Mucosa of rectum (tissue), 2 donors: Measurements from ENCODE around the gene ATP13A4.
A peak's percentile ranks its signal among the peaks of the same experiment; 100 is the strongest.

Source experiments
- H3K27ac ChIP-seq, 2 donors: one replicate each; pipeline ENCODE4 v1.7.0; 2013; ENCODE audit warnings: inconsistent platforms in 2 of 2, low read depth in 2 of 2, low read length in 2 of 2
- H3K27me3 ChIP-seq, 2 donors: one replicate each; pipeline ENCODE4 v1.7.0; 2013; ENCODE audit warnings: low read length in 2 of 2; ENCODE audit not compliant: control insufficient read depth in 2 of 2, insufficient read depth in 2 of 2
- H3K36me3 ChIP-seq, 2 donors: one replicate each; pipeline ENCODE4 v1.7.0; 2013; ENCODE audit warnings: low read length in 2 of 2; ENCODE audit not compliant: control insufficient read depth in 2 of 2, insufficient read depth in 2 of 2
- H3K4me1 ChIP-seq, 2 donors: one replicate each; pipeline ENCODE4 v1.7.0; 2013; ENCODE audit warnings: low read length in 2 of 2, mild to moderate bottlenecking in 1 of 2; ENCODE audit not compliant: control insufficient read depth in 2 of 2, insufficient read depth in 2 of 2
- H3K4me3 ChIP-seq, 2 donors: one replicate each; pipeline ENCODE4 v1.7.0; 2013; ENCODE audit warnings: low read length in 2 of 2
- H3K9ac ChIP-seq, 2 donors: one replicate each; pipeline ENCODE4 v1.7.0; 2013; ENCODE audit warnings: low read length in 2 of 2, low read depth in 1 of 2, mild to moderate bottlenecking in 1 of 2
- H3K9me3 ChIP-seq, 2 donors: one replicate each; pipeline ENCODE4 v1.7.0; 2013; ENCODE audit warnings: low read length in 2 of 2; ENCODE audit not compliant: control insufficient read depth in 2 of 2
- donor health status: healthy.
- donor health status: Normal muscosa, but diverticular disease.

The ATP13A4 gene

DNA sequence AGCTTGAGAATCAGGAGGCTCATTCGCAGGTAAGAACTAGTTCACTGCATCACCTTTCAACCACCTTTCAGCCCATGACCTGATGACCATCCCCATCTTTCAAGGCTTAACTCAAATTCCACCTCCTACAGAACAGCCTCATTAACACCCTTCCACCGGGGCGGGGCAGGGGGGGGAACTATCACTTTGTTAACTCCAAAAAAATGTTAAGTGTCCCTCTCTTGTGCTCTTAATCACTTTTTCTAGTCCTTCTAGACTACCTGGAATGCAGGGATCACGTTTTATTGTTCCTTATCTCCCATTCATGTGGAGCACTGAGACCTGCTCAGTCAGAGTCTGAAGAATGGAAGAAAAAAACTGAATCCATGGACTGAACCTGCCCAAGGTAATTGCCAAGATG is 51.8 kb downstream of the ATP13A4 start:
- Histone ChIP-seq H3K4me3 (no peak overlapping the region), H3K4me1 (no peaks in the 10 kb centered on the region), H3K36me3 (no peaks in the 10 kb centered on the region), H3K27me3 (no peaks in the 10 kb centered on the region), H3K9me3 (no peaks in the 10 kb centered on the region), H3K27ac (no peak overlapping the region), H3K9ac (no peak overlapping the region)

DNA sequence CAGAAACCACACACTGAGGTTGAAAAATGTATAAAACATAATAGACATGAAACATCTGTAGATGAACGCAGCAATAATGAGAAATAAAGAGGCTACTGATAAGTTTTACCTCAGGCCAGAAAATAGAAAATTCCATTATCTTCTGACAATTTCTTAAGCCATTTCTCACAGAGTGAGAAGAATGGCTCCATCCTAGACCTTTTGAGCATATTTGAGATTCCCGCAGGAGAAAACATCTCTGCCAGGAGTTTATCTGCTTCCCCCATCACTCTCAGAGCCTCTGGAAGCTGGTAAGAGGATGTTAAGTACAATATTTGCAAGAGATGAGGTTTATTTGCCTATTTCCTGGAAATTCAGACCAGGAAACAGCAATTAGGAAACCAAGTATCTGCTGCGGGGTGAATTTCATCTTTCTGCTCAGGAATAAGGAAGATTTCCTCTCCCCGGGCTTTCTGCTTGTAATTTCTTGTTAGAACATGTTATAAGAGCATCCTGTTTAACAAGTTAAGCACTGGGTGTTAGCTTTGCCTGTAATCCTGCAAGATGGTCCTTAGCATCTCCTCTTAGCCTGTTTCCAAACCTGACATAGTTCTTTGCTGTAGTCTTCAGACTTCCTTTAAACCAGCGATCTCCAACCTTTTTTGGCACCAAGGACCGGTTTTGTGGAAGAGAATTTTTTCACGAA is 54.8 kb downstream of the ATP13A4 start:
- no peak overlapping the region for H3K9ac ChIP-seq
- no peaks in the 10 kb centered on the region for H3K36me3 ChIP-seq
- H3K9me3 ChIP-seq, result no peaks in the 10 kb centered on the region
- no peaks in the 10 kb centered on the region for H3K4me1 ChIP-seq
- no peak overlapping the region for H3K27ac ChIP-seq
- no peaks in the 10 kb centered on the region for H3K27me3 ChIP-seq
- no peak overlapping the region for H3K4me3 ChIP-seq

DNA sequence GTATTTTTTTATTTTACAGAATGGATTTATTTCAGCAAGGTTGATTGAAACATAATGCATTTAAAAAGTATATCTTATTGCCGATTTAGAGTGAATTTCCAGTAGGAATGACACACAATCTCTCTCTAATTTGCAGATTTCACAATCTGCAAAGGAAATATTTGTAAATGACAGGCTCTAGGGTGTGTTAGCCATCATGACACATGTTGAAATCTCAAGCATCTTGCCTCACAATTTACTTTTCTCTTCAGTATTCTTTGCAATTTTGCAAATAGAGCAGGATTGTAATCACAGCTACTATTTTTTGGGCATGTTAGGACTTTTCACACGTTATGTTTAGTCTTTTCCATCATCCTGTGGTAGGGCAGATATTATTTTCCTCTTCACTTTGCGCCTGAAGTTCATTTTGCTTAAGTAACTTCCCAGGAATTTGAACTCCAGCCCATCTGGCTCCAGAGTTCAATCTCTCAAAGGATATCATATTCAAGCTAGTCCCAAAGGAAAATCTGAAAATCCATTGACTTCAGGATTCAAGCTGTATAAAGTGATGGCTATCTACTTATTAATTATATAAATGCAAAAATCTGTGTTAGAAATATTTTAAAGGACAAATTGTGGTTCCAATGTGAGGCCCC is 55.4 kb downstream of the ATP13A4 start:
- Histone ChIP-seq H3K9me3 (no peaks in the 10 kb centered on the region), H3K27me3 (no peaks in the 10 kb centered on the region), H3K36me3 (no peaks in the 10 kb centered on the region), H3K9ac (no peak overlapping the region), H3K27ac (no peak overlapping the region), H3K4me1 (no peaks in the 10 kb centered on the region), H3K4me3 (no peak overlapping the region)

DNA sequence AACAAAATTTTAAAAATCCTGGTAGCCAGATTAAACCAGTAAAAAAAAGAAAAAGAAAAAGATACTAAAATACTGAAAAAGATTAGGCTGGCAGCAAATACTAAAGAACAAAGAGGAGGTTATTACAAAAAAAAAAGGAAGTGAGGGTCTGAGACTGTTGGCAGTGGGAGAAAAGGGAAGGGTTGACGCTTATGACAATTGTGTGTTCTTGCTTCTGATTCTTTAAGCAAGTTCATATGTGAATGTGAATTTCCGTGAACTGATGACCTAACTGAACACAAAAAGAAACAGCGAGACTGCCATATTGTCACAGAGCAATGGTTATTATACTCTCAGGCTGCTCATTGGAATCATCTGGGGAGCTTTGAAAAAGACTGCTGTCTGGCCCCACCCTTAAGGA is 56.5 kb downstream of the ATP13A4 start:
- Histone ChIP-seq H3K4me3 (no peak overlapping the region), H3K9ac (no peak overlapping the region), H3K4me1 (no peaks in the 10 kb centered on the region), H3K9me3 (no peaks in the 10 kb centered on the region), H3K27ac (no peak overlapping the region), H3K36me3 (no peaks in the 10 kb centered on the region), H3K27me3 (no peaks in the 10 kb centered on the region)

DNA sequence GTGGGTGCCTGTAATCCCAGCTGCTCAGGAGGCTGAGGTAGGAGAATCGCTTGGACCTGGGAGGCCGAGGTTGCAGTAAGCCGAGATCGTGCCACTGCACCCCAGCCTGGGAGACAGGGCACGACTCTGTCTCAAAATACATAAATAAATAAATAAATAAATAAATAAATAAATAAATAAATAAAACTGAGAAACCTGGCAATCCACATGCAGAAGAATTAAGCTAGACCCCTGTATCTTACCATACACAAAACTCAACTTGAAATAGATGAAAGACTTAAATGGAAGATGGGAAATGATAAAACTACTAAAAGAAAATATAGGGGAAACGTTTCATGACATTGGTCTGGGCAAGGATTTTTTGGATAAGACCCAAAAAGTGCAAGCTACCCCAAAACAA is 58.0 kb downstream of the ATP13A4 start:
- peaks cover 1 to 3% of the 10 kb centered on the region in 2 donors for H3K4me1 ChIP-seq
- no peaks in the 10 kb centered on the region for H3K36me3 ChIP-seq
- no peak overlapping the region for H3K27ac ChIP-seq
- H3K9me3 ChIP-seq, result no peaks in the 10 kb centered on the region
- no peaks in the 10 kb centered on the region for H3K27me3 ChIP-seq
- no peak overlapping the region for H3K4me3 ChIP-seq
- no peak overlapping the region for H3K9ac ChIP-seq

DNA sequence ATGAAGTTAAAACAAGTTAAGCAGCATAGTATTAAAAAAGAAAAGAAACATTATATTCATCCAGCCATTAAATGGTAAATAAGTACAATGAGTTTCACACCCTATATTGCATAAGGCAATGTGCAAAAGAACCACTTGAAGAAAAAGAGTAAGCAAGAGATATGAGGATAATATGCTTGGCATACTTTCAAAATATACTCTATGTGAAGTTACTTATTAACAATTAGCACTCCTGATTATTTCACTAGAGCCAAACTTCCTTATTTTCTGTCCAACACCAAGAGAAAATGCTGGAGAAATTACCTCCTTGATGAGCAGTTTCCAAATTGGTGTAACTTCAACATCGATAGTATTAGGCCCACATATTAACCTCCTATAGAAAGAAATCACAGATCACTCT is 63.7 kb downstream of the ATP13A4 start:
- Histone ChIP-seq H3K4me1 (peaks cover 3 to 8% of the 10 kb centered on the region in 2 donors), H3K27me3 (no peaks in the 10 kb centered on the region), H3K36me3 (no peaks in the 10 kb centered on the region), H3K27ac (peak overlapping the region in 1 of 2 donors; percentile 6), H3K4me3 (no peak overlapping the region), H3K9me3 (no peaks in the 10 kb centered on the region), H3K9ac (no peak overlapping the region)

DNA sequence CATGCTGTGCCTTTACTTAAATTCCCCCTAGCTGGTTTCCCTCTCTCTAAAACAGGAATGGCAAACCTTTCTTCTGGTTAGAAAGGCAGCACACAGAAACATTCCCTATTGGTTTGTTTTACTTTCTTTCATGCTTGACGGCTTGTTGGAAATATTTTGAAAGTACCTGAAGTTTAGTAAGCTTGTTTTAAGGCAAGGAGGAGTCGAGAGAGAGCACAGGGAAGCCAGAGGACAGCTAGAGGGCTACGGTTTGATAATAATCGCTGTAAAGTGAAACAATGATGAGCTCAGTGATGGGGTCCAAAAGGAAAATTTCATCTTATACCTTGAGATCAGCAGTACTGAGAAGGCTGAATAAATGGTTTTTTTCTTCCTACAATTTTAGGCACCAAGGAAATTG is 64.1 kb downstream of the ATP13A4 start:
- no peaks in the 10 kb centered on the region for H3K36me3 ChIP-seq
- no peak overlapping the region for H3K27ac ChIP-seq
- H3K4me1 ChIP-seq, result peaks cover 3 to 8% of the 10 kb centered on the region in 2 donors
- H3K9me3 ChIP-seq, result no peaks in the 10 kb centered on the region
- H3K27me3 ChIP-seq, result no peaks in the 10 kb centered on the region
- H3K4me3 ChIP-seq, result no peak overlapping the region
- no peak overlapping the region for H3K9ac ChIP-seq

DNA sequence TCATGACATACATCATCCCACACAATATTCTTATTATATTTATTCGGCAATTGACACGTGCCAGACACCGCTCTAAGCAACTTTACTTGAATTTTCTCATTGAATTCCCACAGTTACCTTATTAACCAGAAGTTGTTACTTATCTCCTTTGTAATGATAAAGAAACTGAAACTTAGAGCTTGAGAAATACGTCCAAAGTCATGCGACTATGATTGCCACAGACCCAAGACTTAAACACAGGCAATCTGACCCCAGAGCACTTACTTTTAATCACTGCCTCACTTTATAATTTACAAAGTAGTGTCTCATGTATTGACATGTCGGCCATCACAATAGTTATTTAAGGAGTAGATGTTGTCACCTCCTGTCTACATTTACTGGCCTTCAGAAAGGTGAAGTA is 64.7 kb downstream of the ATP13A4 start:
- H3K36me3 ChIP-seq, result no peaks in the 10 kb centered on the region
- peaks cover 3 to 8% of the 10 kb centered on the region in 2 donors for H3K4me1 ChIP-seq
- H3K9ac ChIP-seq, result no peak overlapping the region
- H3K27ac ChIP-seq, result no peak overlapping the region
- no peaks in the 10 kb centered on the region for H3K27me3 ChIP-seq
- H3K4me3 ChIP-seq, result no peak overlapping the region
- H3K9me3 ChIP-seq, result no peaks in the 10 kb centered on the region

DNA sequence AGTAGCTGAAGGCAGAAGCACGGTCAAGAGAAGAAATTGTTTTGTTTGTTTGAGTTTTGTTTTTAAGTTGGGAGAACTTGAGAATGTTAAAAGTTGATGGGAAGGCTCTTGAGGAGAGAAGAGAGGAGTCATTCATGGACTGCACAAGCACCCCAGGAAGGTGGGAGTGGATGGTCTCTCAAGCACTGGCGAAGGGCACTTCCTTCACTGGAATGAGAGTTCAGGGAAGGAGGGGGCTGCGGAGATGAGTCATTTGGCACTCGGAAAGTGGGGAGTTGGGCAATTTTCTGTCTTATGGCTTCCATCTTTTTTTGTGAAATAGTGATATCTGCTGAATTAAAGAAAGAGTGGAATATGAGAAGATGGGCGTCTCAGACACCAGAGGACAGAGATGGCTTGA is 66.0 kb downstream of the ATP13A4 start:
- no peak overlapping the region for H3K27ac ChIP-seq
- no peak overlapping the region for H3K9ac ChIP-seq
- H3K36me3 ChIP-seq, result no peaks in the 10 kb centered on the region
- no peaks in the 10 kb centered on the region for H3K27me3 ChIP-seq
- no peak overlapping the region for H3K4me3 ChIP-seq
- peaks cover 3 to 8% of the 10 kb centered on the region in 2 donors for H3K4me1 ChIP-seq
- no peaks in the 10 kb centered on the region for H3K9me3 ChIP-seq

DNA sequence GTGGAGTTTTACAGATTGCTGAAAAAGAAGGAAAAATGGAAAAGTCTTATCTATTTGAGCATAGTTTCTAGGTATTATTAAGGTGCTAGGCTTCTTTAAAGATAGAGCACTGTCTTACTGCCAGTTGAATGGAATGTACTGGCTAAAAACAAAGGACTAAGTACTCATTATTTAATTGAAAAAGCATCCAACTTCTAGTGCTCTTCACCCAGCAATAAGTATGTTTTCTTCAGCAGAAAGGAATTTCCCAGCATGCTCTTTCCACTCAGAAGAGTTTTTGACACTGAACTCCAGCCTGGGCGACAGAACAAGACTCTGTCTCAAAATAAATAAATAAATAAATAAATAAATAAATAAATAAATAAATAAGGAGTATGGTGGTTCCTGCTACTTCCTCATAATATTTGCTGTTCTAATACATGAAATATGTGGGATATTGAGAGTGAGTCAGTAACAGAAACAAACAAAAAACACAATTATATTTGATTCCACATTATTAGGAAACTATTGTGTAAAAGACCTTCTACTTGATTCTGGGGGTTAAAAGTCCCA is 70.6 kb downstream of the ATP13A4 start:
- H3K27ac ChIP-seq, result no peak overlapping the region
- H3K4me1 ChIP-seq, result no peaks in the 10 kb centered on the region
- H3K27me3 ChIP-seq, result no peaks in the 10 kb centered on the region

More for the DNA sequence above, 70.6 kb downstream of the ATP13A4 start:
- Histone ChIP-seq H3K9me3 (no peaks in the 10 kb centered on the region), H3K4me3 (no peak overlapping the region), H3K9ac (no peak overlapping the region), H3K36me3 (no peaks in the 10 kb centered on the region)
